Activated CD8-positive, alpha-beta memory T cell treated with anti-CD3 and anti-CD28 coated beads for 24 hours (primary cell): ENCODE results near the gene ZCCHC3.
A peak's percentile ranks its signal among the peaks of the same experiment; 100 is the strongest.

Experiments
- DNase-seq: peaks from one replicate; pipeline ENCODE4 v3.0.0-alpha.2; 2020

Gene ZCCHC3

GRCh38 chr20:286508-286907, 10.9 kb upstream of the ZCCHC3 start:
- DNase-seq: no peak

DNA sequence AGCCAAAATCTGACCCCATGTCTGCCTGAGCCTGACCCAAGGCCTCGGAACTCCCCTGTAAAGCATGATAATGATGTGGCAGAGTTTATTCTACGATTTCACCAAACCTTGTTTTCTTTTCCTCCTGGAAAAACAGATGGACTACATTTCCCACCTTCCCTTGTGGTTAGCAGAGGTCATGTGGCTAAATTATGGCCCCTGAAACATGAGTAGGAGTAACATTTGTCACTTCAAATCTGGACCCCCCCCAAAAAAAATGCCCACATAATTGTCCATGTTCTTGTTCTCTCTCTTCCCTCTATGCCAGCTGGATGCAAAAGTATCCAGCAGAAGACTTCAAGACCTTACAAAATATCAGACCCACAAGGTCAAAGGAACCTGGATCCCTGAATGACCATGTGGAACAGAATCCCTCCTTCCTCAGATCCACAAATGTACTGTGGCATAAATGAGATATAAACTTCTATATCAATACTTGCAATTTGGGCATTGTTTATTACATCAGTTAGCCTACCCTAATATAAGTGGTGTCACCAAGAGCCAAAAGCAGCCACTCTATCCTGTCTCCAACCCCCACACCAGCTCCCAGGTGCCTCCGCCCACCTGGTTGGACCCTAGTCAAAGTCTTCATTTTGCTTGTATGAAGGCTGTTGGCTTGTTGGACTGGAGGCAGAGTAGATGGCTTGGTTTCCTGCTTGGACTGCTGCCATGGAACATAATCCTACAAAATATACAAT, 8.2 kb upstream of the ZCCHC3 start:
- DNase-seq: no peak

DNA sequence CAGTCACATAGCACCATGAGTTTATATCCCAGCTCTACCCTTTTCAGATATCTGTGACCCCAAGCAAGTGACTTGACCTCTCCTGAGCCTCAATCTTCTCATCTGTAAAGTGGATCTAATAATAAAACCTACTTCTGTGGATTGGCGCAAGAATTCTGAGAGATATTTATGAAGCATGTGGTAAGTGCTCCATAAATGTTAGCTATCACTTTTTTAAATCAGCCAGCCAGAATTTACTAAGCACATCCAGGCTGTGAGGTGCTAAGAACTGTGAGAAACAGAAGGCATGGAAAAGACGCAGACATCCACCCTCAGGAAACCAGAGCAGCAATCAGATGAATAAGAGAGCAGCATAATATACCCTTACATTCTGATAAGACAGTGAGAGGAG, 7.7 kb upstream of the ZCCHC3 start:
- no peak for DNase-seq

DNA sequence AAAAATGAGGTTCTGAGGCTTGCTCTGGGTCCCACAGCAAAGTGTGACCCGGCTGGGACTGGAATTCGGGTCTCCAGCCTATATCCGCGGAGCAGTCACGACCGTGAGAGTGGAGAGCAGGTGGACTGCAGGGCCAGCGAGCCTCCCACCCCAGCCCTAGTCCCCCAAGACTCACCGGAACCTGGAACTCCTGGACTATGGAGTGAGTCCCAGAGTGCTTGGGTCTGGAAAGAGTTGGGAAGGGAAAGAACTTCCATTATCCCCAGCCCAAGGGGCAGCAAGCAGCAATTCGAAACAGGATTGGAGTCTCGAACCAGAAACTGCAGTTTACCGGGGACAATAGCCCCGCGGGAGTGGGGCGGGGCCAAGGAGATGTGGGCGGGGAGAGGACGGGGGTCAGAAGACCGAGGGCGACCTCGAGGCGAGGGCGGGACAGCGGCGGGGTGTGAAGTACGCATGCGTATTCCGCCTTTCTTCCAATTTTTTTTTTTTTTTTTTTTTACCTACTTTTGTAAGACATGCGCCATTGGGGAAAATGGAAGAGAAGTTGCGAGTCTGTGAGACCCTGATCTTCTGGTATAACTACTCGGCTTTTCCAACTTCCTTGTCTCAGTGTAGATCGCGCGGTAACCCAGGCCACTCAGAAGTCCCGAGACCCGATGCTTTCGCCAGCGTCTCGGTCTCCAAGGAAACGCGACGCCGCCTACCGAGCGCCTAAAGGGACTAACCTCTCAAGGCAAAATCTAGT, 7.1 kb upstream of the ZCCHC3 start, which contains the start of gene C20orf96:
Gene C20orf96, minus strand, starts transcription at position 667 of the 748 bp plus-strand sequence. Its CDS starts 140 bp downstream, at position 527.
- peak; percentile 92 for DNase-seq

DNA sequence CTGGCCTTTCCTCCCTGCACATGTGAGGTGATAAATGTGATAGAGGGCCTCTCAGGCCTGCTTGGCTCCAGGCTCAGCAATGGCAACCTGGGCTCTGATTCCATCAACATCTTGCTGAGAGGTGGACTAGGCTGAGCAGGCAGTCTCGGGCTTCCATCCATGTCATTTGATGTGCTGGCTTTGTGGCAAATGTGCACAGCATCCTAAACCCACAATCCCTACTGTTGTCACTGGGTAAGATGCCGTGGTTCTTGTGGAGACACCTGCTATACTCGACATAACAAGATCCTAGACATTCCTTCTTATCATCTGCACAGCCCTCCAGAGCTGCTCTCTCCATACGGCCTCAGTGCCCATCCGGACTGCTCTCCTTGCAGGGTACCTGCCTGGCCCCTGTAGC, 2.8 kb upstream of the ZCCHC3 start:
- no peak for DNase-seq

DNA sequence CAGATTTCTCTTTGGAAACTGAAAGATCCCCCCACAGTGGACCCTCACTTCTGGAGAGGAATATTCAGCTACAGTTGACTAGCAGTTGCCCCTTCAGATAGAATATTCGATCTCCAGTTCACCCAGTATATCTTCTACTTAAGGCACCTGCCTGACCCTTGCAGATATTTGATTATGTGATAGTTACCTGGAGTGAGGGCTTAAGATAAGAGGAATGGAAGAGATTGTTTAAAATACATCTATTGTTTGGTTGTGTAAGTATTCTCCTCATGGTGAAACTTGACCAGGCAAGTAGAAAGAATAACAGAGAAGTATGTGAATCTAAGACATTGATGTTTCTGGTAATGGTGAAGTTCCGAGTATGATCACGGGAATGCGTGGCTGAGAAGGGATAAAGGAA, 1.6 kb upstream of the ZCCHC3 start:
- DNase-seq: no peak

- peak; percentile 79 for DNase-seq
Measured at GRCh38 chr20:297925-298775, 780 bp downstream of the ZCCHC3 start.

- no peak for DNase-seq
Measured at GRCh38 chr20:298776-299391, 1.5 kb downstream of the ZCCHC3 start.

DNA sequence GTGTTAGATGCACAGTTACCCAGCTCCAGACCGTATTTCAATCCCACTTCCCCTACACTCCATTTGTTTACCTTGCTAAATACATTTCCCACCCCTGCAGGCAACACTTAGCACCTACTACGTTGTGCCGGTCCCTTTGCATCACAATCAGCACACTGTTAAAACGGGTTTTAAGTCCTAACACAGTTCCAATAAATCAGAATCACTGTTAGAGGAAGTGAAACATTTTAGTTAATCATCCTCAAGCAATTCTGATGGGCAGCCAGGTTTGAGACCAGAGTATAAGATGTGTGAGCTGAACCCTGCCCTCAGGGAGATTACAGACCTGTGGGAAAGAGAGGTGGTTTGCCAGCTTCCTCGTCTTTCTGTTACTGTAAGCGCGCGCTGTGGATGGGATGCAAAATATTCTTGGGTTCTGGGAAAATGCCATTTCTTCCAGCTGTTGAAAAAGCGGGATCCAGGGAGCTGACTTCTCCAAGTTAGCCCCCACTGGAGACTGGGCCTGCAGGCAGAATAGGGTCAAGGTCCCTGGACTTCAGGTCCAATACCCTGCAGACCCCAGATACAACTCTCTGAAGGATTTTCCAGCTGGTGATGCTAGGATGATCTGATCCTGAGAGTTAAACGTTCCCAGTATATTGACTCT, 3.1 kb downstream of the ZCCHC3 start:
- no peak for DNase-seq

DNA sequence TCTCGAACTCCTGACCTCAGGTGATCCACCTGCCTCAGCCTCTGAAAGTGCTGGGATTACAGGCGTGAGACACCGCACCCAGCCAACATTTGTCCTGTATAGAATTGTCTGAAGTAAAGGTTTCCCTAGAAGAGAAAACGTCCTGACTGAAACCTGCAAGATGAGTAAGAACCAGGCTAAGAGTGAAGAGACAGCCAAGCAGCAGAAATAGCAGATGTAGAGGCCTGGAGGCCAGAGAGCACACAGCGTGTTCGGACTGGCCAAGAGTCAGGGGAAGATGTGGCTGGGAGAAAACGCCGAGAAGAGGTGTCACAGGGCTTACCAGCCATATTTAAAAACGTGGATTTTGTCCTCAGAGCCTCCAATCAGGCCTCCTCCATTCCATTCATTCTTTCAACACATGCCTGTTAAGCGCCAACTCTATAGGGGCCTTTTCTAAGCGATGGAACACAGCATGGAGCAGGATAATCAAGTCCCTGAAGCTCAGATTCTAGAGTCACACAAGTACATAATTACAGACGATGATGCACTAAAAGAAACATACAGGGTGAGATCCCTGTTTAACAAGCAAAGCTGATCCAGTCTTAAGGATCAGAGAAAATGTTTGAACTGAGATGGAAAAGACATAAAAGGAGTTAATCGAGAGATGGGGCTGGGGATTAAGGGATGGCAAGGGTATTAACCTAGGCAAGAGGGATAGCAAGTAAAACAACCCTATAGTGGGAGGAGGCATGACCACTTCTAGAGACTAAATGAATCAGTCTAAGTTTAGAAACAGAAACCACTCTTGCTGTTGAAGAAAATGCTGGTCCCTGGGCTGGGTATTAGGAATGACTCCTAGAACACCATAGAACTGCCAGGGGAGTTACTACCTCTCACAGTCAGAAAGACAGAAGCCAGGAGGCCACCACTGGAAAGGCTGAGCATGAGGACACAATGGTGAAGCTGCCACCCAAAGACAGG, 4.8 kb downstream of the ZCCHC3 start:
- no peak for DNase-seq

DNA sequence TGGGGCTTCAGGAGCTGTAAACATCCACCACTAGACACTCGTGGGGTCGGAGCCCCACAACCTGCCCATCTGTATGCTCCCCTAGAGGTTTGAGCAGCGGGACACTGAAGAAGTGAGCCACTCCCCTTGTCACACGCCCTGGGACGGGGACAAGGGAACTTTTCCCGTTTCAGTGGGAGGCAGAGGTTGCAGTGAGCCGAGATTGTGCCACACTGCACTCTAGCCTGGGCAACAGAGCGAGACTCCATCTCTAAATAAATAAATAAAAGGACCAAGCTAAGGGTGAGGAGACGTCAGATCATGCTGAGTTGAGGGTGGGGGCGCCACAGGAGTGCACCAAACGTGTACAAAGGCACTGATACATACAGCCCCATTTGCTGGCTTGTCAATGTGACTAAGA, 8.4 kb downstream of the ZCCHC3 start:
- no peak for DNase-seq

DNA sequence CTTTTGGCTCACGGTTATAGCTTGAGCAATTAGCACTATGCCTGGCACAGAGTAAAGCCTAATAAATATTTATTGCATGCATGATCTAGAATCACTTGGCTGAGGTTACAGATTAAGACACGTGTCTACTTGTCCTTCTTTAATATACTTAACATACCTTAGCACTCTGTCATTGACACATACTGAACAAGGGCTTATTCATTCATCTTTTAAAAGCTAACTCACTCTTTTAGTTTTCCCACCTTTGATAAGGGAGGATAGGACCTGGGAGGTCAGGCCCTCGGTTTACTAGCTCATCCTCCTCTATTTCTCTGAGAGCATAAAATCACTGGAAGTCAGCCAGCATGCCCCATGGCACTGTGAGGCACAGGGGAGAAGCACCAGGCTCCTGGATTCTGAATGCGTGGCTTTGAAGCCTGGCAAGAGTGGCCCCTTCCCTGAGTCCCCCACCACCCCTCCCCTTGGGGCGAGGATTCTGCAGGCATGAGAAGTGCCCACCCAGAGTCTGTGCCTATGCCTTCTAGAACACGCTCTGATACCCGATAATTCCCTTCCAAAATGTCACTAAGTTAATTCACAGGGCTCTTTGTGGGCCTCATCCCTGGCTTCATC, 11.2 kb downstream of the ZCCHC3 start:
- DNase-seq: no peak

- DNase-seq: no peak
Measured at GRCh38 chr20:309306-309840, 12.0 kb downstream of the ZCCHC3 start.

DNA sequence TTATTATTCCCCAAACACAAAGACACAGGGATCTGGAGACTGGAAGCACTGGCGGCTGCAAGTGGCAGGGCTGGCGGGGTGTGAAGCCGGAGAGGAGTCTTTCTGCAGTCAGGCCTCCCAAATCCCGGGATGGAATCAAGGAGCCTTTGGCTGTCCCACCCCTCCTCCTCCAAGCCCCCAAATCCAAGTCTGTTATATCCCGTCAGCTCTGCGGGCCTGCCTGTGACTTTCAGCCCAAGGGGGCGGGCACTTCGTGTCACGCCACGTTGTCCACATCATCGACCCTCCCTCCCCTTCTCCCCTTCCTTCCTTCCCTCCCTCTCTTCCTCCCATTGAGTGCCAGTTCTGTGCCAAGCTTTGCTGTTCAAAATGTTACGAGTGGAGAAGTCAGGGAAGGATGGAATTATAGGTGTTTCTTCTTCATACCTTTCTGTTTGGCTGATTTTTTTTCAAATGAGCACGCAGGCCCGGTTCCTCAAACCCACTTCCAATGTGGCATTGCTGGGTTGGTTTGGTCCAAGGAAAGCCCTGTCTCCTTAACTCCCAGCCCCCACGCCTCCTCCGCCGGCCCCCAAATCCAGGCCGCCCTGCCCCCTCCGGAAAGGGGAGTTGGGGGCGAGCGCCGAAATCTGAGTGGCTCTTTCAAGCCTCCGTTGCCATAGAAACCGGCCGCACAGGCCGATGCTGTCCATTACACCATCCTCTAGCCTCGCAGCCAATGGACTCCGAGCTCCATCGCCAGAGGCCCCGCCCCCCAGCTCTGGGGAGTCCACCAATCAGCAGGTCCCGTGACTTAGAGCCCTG, 12.7 kb downstream of the ZCCHC3 start:
- peak; percentile 89 for DNase-seq

GRCh38 chr20:310645-311044, 13.3 kb downstream of the ZCCHC3 start:
- DNase-seq: no peak

GRCh38 chr20:311609-312008, 14.2 kb downstream of the ZCCHC3 start:
- no peak for DNase-seq

DNA sequence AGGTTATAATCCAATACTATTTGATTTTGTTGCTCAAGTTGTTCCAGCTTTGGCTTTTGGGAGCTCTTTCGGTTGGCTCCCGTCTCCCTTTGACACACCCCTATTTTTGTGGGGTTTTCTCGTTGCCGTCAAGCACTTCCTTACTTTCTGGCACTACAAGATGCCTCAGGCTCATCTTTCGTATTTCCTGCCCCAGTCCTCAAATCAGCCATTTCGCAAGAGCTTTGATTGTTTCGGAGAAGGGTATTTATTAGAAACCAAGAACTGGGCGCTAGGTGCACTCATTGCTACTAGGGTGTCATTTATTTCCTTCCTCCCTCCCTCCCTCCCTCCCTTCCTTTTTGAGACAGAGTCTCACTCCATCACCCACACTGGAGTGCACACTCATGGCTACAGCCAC, 14.7 kb downstream of the ZCCHC3 start:
- no peak for DNase-seq

DNA sequence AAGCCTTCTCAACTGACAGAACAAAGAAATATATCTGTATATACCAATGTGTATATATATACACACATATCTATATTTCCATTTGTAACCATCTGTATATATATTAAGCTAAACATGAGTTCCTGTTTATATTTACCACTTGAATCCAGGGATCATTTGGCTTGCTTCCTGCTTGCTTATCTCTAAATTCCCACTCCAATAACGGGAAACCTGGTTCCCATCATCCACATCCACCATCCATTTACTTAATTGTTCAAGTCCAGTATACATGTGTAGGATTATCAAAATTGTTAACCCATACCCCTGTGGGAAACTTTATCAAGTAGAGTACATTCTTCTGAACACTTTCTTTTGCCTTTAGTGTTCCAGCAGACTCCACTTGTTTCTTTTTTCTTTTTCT, 15.5 kb downstream of the ZCCHC3 start:
- no peak for DNase-seq

GRCh38 chr20:313402-313801, 16.0 kb downstream of the ZCCHC3 start:
- no peak for DNase-seq

DNA sequence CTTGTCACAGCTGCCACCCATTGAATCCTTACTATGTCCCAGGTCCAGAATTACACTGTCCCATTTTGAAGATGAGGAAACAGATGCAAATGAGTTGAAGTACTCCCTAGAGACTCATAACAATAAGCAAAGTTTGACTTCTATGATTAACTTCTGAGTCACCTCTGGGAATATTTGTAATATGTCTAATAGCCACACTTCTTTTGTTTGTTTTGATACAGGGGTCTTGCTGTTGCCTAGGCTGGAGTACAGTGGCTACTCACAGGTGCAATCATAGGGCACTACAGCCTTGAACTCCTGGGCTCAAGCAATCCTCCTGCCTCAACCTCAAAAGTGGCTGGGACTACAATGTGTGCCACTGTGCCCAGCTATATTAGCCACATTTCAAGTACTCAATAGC, 16.6 kb downstream of the ZCCHC3 start:
- DNase-seq: no peak
